ENCODE results near the gene GPRC5C.

DNA sequence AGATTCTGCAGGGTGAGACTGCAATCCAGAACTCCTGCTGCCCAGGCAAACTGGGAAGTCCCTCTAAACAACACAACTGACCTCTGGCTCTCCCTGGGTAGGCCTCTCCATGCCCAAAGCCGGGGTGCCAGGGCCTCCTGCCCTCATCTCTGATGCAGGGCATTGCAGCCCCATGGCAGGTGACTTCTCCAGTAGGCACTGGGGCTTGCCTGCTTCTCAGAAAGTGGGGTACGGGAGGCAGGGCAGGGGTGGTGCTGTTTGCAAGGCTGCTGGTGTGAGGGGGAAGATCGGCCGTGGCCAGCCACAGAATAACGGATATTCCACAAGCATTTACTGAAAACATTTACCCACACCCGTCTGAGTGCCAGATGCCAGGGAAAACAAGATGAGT is 4.1 kb upstream of the GPRC5C start:
- TF ChIP-seq, protein P1, sequence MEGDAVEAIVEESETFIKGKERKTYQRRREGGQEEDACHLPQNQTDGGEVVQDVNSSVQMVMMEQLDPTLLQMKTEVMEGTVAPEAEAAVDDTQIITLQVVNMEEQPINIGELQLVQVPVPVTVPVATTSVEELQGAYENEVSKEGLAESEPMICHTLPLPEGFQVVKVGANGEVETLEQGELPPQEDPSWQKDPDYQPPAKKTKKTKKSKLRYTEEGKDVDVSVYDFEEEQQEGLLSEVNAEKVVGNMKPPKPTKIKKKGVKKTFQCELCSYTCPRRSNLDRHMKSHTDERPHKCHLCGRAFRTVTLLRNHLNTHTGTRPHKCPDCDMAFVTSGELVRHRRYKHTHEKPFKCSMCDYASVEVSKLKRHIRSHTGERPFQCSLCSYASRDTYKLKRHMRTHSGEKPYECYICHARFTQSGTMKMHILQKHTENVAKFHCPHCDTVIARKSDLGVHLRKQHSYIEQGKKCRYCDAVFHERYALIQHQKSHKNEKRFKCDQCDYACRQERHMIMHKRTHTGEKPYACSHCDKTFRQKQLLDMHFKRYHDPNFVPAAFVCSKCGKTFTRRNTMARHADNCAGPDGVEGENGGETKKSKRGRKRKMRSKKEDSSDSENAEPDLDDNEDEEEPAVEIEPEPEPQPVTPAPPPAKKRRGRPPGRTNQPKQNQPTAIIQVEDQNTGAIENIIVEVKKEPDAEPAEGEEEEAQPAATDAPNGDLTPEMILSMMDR (IDR thresholded peaks at IDR 0.05): no peak
- TF ChIP-seq POLR2A (IDR thresholded peaks at IDR 0.05): no peak
